Neuronal stem cell (in vitro differentiated cells): ENCODE measurements around the gene CAMTA1.

ENCODE experiments used
- DNase-seq: peaks from one replicate; pipeline ENCODE4 v3.0.0-alpha.2; 2013; ENCODE audit warnings: low spot score
- H2AFZ ChIP-seq: one replicate; pipeline ENCODE4 v1.6.1; 2013; ENCODE audit warnings: mild to moderate bottlenecking, low read length, inconsistent platforms
- H2AK5ac ChIP-seq: 2 replicates; pipeline ENCODE4 v1.6.1; 2013; ENCODE audit warnings: low read depth, mild to moderate bottlenecking, inconsistent platforms, low read length, moderate library complexity, mixed read lengths
- H2BK120ac ChIP-seq: 2 replicates; pipeline ENCODE4 v1.6.1; 2013; ENCODE audit warnings: low read depth, mild to moderate bottlenecking, inconsistent platforms, low read length, moderate library complexity, mixed read lengths
- H2BK12ac ChIP-seq: one replicate; pipeline ENCODE4 v1.6.1; 2013; ENCODE audit warnings: low read length, inconsistent platforms
- H2BK15ac ChIP-seq: 2 replicates; pipeline ENCODE4 v1.6.1; 2013; ENCODE audit warnings: mild to moderate bottlenecking, low read length, inconsistent platforms, mixed read lengths
- H2BK5ac ChIP-seq: one replicate; pipeline ENCODE4 v1.6.1; 2013; ENCODE audit warnings: inconsistent platforms, mild to moderate bottlenecking, low read length, moderate library complexity
- H3K14ac ChIP-seq: one replicate; pipeline ENCODE4 v1.6.1; 2013; ENCODE audit warnings: low read length, inconsistent platforms
- H3K18ac ChIP-seq: 2 replicates; pipeline ENCODE4 v1.6.1; 2013; ENCODE audit warnings: low read length, inconsistent platforms
- H3K23ac ChIP-seq: 2 replicates; pipeline ENCODE4 v1.6.1; 2013; ENCODE audit warnings: low read depth, mild to moderate bottlenecking, mixed read lengths, low read length, inconsistent platforms; ENCODE audit not compliant: poor library complexity
- H3K27ac ChIP-seq: replicated peaks from 3 replicates; pipeline ENCODE4 v1.5.1; 2013; ENCODE audit warnings: low read length, inconsistent platforms
- H3K27me3 ChIP-seq, 3 experiments: 2 replicates each; pipeline ENCODE4 v1.6.1; 2013; ENCODE audit warnings: low read length in 3 of 3, mild to moderate bottlenecking in 2 of 3, inconsistent platforms in 1 of 3, low read depth in 1 of 3, mixed read lengths in 1 of 3, moderate library complexity in 1 of 3; ENCODE audit not compliant: control insufficient read depth in 3 of 3, insufficient read depth in 3 of 3
- H3K36me3 ChIP-seq, 2 donors: replicated peaks in 1 of 2; 2 replicates each; pipeline ENCODE4 v1.6.1; 2013; ENCODE audit warnings: low read length in 2 of 2; ENCODE audit not compliant: control insufficient read depth in 2 of 2, insufficient read depth in 2 of 2
- H3K4ac ChIP-seq: 2 replicates; pipeline ENCODE4 v1.6.1; 2013; ENCODE audit warnings: inconsistent platforms, mild to moderate bottlenecking, low read length, moderate library complexity
- H3K4me1 ChIP-seq, 2 donors: 1 replicate in 1 of 2; 2 replicates in 1 of 2; pipeline ENCODE4 v1.6.1; 2013; ENCODE audit warnings: low read length in 2 of 2, low read depth in 1 of 2; ENCODE audit not compliant: control insufficient read depth in 2 of 2, insufficient read depth in 1 of 2
- H3K4me2 ChIP-seq: one replicate; pipeline ENCODE4 v1.6.1; 2013; ENCODE audit warnings: mild to moderate bottlenecking, low read length, inconsistent platforms; ENCODE audit not compliant: insufficient read depth, poor library complexity, severe bottlenecking
- H3K4me3 ChIP-seq, 2 donors: 2 replicates each; pipeline ENCODE4 v1.5.1; 2013; ENCODE audit warnings: low read length in 2 of 2, mild to moderate bottlenecking in 2 of 2, inconsistent platforms in 1 of 2, moderate library complexity in 1 of 2
- H3K79me1 ChIP-seq: one replicate; pipeline ENCODE4 v1.6.1; 2013; ENCODE audit warnings: low read depth, mild to moderate bottlenecking, inconsistent platforms, low read length, moderate library complexity
- H3K9ac ChIP-seq: one replicate; pipeline ENCODE4 v1.6.1; 2013; ENCODE audit warnings: mild to moderate bottlenecking, low read depth, low read length, inconsistent platforms; ENCODE audit not compliant: poor library complexity
- H3K9me3 ChIP-seq, 2 donors: replicated peaks in 1 of 2; 2 replicates each; pipeline versions ENCODE3 to v1.6.1; 2013; ENCODE audit warnings: low read length in 2 of 2, mild to moderate bottlenecking in 2 of 2, inconsistent platforms in 1 of 2, low read depth in 1 of 2, mixed read lengths in 1 of 2, moderate library complexity in 1 of 2; ENCODE audit not compliant: control insufficient read depth in 2 of 2, insufficient read depth in 1 of 2
- H4K8ac ChIP-seq: one replicate; pipeline ENCODE4 v1.6.1; 2013; ENCODE audit warnings: low read depth, mild to moderate bottlenecking, inconsistent platforms, low read length, moderate library complexity
- H4K91ac ChIP-seq: one replicate; pipeline ENCODE4 v1.6.1; 2013; ENCODE audit warnings: low read length, low read depth, mild to moderate bottlenecking, inconsistent platforms; ENCODE audit not compliant: poor library complexity
- WGBS, 2 donors: extraction: QIAGEN DNeasy Blood & Tissue Kit; methylation state at CpG; one replicate each; pipeline ENCODE4 v1.1.7; 2013; ENCODE audit warnings: missing lambda C conversion rate in 2 of 2, mixed read lengths in 1 of 2; ENCODE audit not compliant: insufficient read length in 2 of 2, insufficient replicate concordance in 1 of 2; ENCODE audit errors: extremely low coverage in 2 of 2; 5-methylcytosine and 5-hydroxymethylcytosine counted together

The CAMTA1 gene

DNA sequence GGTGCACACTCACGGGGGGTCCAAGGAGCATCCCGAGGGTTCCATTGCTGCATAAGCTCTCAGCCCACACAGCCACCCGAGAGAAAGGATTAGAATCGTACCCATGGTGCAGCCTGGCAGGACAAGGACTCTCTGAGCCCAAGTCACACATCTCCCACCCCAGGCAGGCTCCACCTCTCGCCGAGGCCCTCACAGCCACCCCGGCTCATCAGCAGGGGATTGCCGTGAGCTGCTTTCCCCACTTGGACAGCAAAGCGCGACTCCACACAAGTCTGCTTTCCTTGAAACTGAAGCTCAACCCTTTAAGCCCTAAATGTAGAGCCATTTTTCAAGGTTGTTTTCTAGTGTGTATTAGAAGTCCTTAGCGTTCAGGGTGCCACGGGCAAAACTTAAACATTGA is 679.5 kb downstream of the CAMTA1 start:
- Histone ChIP-seq H2BK5ac (no peak overlapping the region), H3K4me2 (no peak overlapping the region), H3K27me3 (peaks cover 0 to 16% (median 0%) of the 10 kb centered on the region in 3 experiments), H3K18ac (no peak overlapping the region), H4K8ac (no peak overlapping the region), H2BK120ac (no peak overlapping the region), H3K79me1 (no peaks in the 10 kb centered on the region), H3K9ac (no peak overlapping the region), H3K4me1 (no peaks in the 10 kb centered on the region), H3K14ac (no peak overlapping the region), H4K91ac (peak overlapping the region; percentile 40), H2BK12ac (no peak overlapping the region), H3K27ac (no peak overlapping the region), H2AK5ac (no peak overlapping the region), H3K23ac (no peak overlapping the region), H3K4ac (no peak overlapping the region), H2AFZ (no peak overlapping the region), H2BK15ac (no peak overlapping the region), H3K36me3 (no peaks in the 10 kb centered on the region), H3K9me3 (no peaks in the 10 kb centered on the region), H3K4me3 (no peak overlapping the region)
- no peak for DNase-seq
- no CpG with 5 or more reads among the region's 12 CpGs for WGBS, 2 donors

DNA sequence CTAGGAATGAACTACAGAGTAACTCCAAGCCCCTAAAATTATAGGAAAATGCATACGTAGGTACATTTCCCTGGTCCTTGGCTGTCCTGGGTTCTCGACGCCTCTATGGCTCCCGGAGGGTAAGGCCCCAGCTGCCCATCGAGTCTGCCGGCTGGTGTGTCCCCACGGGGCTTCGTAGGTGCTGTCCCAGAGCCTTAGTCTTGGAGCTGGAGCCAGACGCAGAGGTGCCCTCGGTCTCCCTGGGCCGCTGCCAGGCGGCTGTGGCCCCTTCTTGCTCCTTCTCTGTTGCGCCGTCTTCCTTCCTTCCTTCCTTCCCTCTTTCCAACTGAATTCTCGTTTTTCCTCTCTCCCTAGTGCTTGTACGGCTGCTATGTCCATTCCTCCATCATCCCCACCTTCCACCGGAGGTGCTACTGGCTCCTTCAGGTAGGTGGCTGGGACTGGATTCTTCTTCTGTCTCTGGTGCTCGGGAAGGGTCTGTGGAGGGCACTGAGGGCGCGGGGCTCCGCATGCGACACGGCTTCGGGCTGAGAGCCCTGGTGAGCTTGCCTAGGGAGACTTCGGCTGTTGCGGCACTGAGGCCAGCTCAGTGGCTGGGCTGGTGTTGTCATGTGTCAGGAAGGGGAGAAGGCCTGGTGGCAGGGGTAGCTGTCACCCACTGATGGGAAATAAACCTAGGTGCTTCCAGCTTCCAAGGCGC is 682.4 kb downstream of the CAMTA1 start:
- H2AFZ ChIP-seq: no peak overlapping the region
- H3K4ac ChIP-seq: no peak overlapping the region
- H2BK5ac ChIP-seq: no peak overlapping the region
- no peak overlapping the region for H3K4me3 ChIP-seq
- H3K27me3 ChIP-seq: peaks cover 0 to 10% (median 0%) of the 10 kb centered on the region in 3 experiments
- H3K9ac ChIP-seq: no peak overlapping the region
- H3K79me1 ChIP-seq: no peaks in the 10 kb centered on the region
- H3K27ac ChIP-seq: no peak overlapping the region
- no peaks in the 10 kb centered on the region for H3K9me3 ChIP-seq
- no peak overlapping the region for H2BK120ac ChIP-seq
- H2BK12ac ChIP-seq: no peak overlapping the region
- no peak overlapping the region for H2AK5ac ChIP-seq
- peaks cover 0 to 6% of the 10 kb centered on the region in 2 donors for H3K4me1 ChIP-seq
- no peak overlapping the region for H3K14ac ChIP-seq
- no peak overlapping the region for H3K4me2 ChIP-seq
- no peak overlapping the region for H3K23ac ChIP-seq
- no peak overlapping the region for H4K91ac ChIP-seq
- DNase-seq: no peak
- no peak overlapping the region for H4K8ac ChIP-seq
- no peaks in the 10 kb centered on the region for H3K36me3 ChIP-seq
- H3K18ac ChIP-seq: no peak overlapping the region
- no CpG with 5 or more reads among the region's 27 CpGs for WGBS, 2 donors
- H2BK15ac ChIP-seq: no peak overlapping the region

DNA sequence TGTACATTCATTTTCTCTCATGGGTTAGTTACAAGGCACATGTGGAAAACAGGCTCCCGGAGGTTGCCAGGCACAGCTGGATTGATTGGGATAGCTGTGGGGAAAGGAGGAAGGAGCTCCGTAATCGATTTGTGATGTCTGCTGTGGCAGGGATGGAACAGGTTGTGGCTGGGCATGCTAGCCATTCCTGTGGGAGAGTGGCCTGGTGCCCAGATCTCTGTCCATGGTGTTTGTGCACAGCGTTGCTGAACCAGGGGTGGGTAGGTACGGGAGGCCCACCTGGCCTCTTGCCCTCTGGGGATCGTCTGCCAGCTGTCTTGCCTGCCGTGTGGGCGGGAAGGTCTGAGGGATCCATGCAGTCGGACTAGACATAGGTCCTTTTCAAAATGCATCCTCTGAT is 683.0 kb downstream of the CAMTA1 start:
- Histone ChIP-seq H3K4ac (no peak overlapping the region), H2BK12ac (no peak overlapping the region), H3K9me3 (no peaks in the 10 kb centered on the region), H2AK5ac (no peak overlapping the region), H3K27me3 (peaks cover 0 to 10% (median 0%) of the 10 kb centered on the region in 3 experiments), H3K9ac (no peak overlapping the region), H4K91ac (no peak overlapping the region), H2BK15ac (no peak overlapping the region), H3K4me3 (peak overlapping the region in 1 of 2 donors; percentile 5), H3K36me3 (no peaks in the 10 kb centered on the region), H2BK5ac (no peak overlapping the region), H3K14ac (no peak overlapping the region), H2BK120ac (no peak overlapping the region), H3K23ac (no peak overlapping the region), H3K4me1 (peaks cover 0 to 6% of the 10 kb centered on the region in 2 donors), H3K79me1 (no peaks in the 10 kb centered on the region), H3K4me2 (no peak overlapping the region), H2AFZ (no peak overlapping the region), H3K27ac (no peak overlapping the region), H3K18ac (no peak overlapping the region), H4K8ac (no peak overlapping the region)
- whole genome bisulfite sequencing, 2 donors: no CpG with 5 or more reads among the region's 9 CpGs
- DNase-seq: no peak

DNA sequence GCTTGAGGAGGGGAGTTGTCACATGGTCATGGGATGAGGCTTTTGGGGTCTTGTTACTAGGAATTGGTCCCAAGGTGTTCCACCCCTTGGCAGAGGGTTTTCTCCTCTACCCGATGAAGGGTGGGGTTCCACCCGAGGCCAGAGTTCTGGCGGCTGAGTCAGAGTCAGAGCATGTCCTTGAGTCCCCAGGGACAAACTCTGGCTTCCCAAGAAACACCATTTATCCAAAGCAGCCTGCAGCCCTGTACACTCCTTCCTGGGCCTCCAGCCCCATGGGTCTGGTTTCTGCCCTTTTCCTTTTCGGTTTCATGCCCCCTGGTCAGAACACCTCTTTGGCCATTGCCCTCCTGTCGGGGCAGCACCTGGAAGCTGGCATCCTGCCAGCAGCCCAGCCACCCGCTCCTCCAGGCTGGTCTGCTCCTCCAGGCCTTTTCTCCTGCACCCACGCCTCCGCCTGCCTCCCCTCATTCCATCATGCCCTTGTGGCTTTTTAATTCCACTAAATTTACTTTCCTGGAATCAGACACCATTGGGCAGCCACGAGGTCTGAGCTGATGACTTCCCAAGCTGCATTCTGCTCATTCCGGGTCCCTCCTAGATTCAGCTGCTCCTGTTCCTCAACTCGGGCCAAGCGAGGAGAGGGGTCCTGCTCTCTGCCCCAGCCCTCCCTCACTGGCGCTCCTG is 684.1 kb downstream of the CAMTA1 start:
- Histone ChIP-seq H3K18ac (no peak overlapping the region), H3K4me3 (no peak overlapping the region), H2BK15ac (no peak overlapping the region), H3K23ac (no peak overlapping the region), H3K79me1 (no peaks in the 10 kb centered on the region), H3K14ac (no peak overlapping the region), H3K9ac (no peak overlapping the region), H3K27me3 (peaks cover 0 to 10% (median 0%) of the 10 kb centered on the region in 3 experiments), H2BK5ac (peak overlapping the region; percentile 18), H2AK5ac (no peak overlapping the region), H2BK12ac (no peak overlapping the region), H2BK120ac (no peak overlapping the region), H3K27ac (no peak overlapping the region), H4K8ac (no peak overlapping the region), H3K9me3 (no peaks in the 10 kb centered on the region), H4K91ac (no peak overlapping the region), H2AFZ (no peak overlapping the region), H3K4ac (no peak overlapping the region), H3K4me1 (peaks cover 0 to 6% of the 10 kb centered on the region in 2 donors), H3K36me3 (no peaks in the 10 kb centered on the region), H3K4me2 (no peak overlapping the region)
- no peak for DNase-seq
- WGBS, 2 donors: no CpG with 5 or more reads among the region's 13 CpGs
